Activated naive CD4-positive, alpha-beta T cell (primary cell): Measurements from ENCODE around the gene SLC38A5.

ENCODE experiments used
- DNase-seq, 4 experiments: peaks; one replicate each; lab custom pipeline; 2025; lab: John Stamatoyannopoulos, UW

The SLC38A5 gene

DNA sequence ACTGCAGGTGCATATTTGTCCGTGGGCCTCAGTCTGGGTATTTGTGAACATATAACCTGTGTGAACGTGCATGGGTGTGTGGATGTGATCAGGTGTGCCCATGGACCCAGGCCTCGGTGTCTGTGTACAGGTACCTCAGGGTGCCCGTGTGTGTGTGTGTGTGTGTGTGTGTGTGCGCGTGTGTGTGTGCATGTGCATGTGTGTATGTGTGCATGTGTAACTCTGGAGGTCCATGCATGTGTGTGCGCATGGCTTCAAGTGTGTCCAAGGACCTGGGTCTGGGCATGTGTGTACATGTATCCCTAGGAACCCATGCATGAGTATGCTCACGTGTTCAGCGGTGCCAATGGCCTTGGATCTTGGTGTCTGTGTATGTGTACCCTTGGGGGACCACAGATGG, 21.7 kb upstream of the SLC38A5 start:
- DNase-seq: no peak

GRCh38 chrX:48490661-48491060, 20.6 kb upstream of the SLC38A5 start:
- no peak for DNase-seq

GRCh38 chrX:48489892-48490291, 19.8 kb upstream of the SLC38A5 start:
- no peak for DNase-seq

GRCh38 chrX:48489296-48489695, 19.2 kb upstream of the SLC38A5 start:
- DNase-seq: no peak

GRCh38 chrX:48488034-48488433, 18.0 kb upstream of the SLC38A5 start:
- no peak for DNase-seq

GRCh38 chrX:48487362-48487798, 17.3 kb upstream of the SLC38A5 start:
- DNase-seq: no peak

DNA sequence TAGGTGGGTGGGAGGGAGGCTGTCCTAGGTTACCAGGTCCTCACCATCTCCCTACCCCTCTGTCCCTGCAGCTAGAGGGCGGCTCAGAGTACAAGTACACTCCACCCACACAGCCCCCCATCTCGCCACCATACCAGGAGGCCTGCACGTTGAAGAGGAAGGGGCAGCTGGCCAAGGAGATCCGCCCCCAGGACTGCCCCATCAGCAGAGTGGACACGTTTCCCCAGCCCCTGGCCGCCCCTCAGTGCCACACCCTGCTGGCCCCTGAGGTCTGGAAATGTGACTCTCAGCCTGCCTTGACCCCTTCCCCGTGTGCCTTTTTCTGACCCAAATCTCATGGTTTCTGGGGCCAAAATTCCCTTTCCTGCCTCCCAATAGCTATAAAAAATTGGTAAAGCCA, 12.5 kb upstream of the SLC38A5 start:
- DNase-seq: no peak

GRCh38 chrX:48480583-48480982, 10.5 kb upstream of the SLC38A5 start:
- no peak for DNase-seq

- DNase-seq: no peak
Measured at GRCh38 chrX:48480142-48480541, 10.1 kb upstream of the SLC38A5 start.

DNA sequence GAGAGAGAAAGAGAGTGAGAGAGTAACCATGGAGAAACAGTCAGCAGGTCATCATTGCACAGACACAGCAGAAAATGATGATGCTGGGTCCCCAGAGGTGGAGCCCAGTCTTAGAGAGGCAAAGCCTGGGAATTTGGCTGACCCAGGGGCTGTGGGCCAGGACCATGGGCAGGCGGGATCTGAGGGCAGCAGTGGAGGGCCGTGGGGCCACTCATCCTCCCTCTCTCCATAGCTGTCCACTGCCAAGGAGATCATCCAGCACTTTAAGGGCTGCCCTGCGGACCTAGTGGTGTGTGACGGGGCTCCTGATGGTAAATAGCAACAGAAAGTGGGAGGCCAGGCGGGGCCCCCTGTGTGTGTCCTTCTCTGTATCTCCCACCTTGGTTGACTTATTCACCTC, 8.7 kb upstream of the SLC38A5 start:
- DNase-seq: no peak

- no peak for DNase-seq
Measured at GRCh38 chrX:48477960-48478755, 8.1 kb upstream of the SLC38A5 start.

DNA sequence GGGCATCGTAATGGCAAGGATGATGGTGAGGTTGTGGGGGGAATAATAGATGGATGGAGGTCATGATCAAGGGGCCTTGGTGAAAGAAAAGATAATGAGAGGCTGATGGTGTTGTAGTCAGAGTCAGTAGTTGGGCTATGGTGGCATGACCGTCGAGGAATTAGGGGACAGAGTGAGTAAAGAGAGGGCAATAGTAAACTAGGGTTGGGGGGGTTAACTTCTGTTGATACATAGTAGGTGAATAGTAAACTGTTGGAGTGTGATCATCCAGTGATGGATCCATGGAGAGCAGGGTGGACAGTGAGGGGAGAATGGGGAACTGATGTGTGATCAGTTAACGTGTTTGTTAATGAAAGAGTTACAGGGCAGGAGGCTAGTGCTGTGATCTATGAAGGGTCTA, 6.9 kb upstream of the SLC38A5 start:
- DNase-seq: no peak

GRCh38 chrX:48475774-48476577, 5.9 kb upstream of the SLC38A5 start, which contains the start of gene FTSJ1:
Gene FTSJ1 (plus strand): TSS chrX:48476199. CDS start chrX:48478048, 1,849 bp downstream.
- peak; percentile 61 to 82 (median 68) for DNase-seq

DNA sequence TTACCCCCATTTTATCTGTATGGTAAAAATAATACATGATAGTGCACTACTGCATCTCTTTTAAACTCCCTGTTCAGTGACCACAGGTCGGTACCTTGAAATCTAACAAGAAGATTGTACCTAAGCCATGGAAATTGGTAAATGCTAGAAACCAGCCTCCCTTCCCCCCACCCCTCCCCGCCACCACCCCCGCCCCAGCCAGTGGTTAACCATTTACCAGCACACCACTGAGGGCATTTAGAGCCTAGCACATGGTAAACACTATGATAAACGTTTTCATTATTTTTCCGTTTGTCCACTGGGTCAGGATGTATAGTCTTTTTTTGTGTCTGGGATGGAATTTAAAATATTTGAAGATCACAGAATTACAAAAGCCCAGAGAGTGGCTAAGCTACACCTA, 5.2 kb upstream of the SLC38A5 start:
- DNase-seq: no peak

DNA sequence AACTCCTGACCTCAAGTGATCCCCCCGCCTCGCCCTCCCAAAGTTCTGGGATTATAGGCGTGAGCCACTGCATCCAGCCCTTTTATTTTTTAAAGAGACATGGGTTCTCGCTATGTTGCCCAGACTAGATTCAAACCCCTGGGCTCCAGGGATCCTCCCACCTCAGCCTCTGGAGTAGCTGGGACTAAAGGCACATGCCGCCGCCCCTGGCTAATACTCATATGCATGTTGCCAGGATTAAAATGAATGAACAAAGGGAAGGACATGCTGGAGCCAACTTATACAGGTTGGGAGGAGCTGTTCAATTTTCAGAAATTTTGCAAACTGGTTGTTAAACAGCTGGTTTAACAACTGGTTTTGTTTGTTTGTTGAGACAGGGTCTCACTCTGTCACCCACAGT, 4.5 kb upstream of the SLC38A5 start:
- no peak for DNase-seq

GRCh38 chrX:48474127-48474526, 4.1 kb upstream of the SLC38A5 start:
- no peak for DNase-seq

- DNase-seq: no peak
Measured at GRCh38 chrX:48473704-48473990, 3.6 kb upstream of the SLC38A5 start.

GRCh38 chrX:48472851-48473703, 3.0 kb upstream of the SLC38A5 start:
- DNase-seq: no peak

- DNase-seq: no peak
Measured at GRCh38 chrX:48472225-48472624, 2.2 kb upstream of the SLC38A5 start.

DNA sequence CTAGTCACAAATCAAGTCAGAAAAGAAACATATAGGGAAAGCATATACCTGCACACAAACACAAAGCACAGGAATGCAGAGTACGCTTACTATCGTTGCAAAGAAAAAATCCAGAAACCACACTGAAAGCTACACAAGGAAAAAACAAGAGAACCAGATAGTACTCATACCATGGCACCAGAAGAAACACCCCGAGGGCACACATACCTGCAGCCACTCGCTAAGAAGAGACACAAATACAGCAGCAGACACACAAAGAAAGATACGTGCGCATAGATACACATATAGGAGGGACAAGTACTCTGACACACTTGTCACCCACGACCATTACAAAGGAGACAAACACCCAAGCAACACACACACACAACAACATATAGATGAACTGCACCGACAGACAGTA, 1.4 kb upstream of the SLC38A5 start:
- no peak for DNase-seq

- no peak for DNase-seq
Measured at GRCh38 chrX:48470833-48471118, 716 bp upstream of the SLC38A5 start.
